GM23338 (cell line): Measurements from ENCODE around the gene SETMAR. TPM values are rescaled to one million over a fixed set of nuclear protein-coding genes. Genes with fewer than 3 reads are reported as not detected.

Experiments used
- ATAC-seq: fragments of 200-7000 bp; cut with Tn5 transposase; 3 replicates; pipeline ENCODE4 v1.9.1; 2020
- DNase-seq: peaks from one replicate; pipeline ENCODE4 v3.0.0-alpha.2; 2015; ENCODE audit warnings: low spot score
- H2AFZ ChIP-seq: fragments of 200-600 bp; sonication (generic); 2 replicates; pipeline ENCODE4 v1.8.0; 2016; ENCODE audit warnings: antibody characterized with exemption, mild to moderate bottlenecking, moderate library complexity
- H3F3A ChIP-seq: fragments of 200-600 bp; sonication (generic); replicated peaks from 2 replicates; pipeline ENCODE4 v1.8.0; 2017; ENCODE audit warnings: antibody characterized with exemption, mixed run types, low read depth
- H3K27ac ChIP-seq: fragments of 200-600 bp; sonication (generic); 2 replicates; pipeline ENCODE4 v1.6.1; 2016; ENCODE audit warnings: low read depth
- H3K27me3 ChIP-seq: fragments of 200-600 bp; sonication (generic); 2 replicates; pipeline ENCODE4 v1.8.0; 2016; ENCODE audit warnings: mild to moderate bottlenecking, mixed run types, moderate library complexity; ENCODE audit not compliant: insufficient read depth
- H3K36me3 ChIP-seq: fragments of 200-600 bp; sonication (generic); 2 replicates; pipeline ENCODE4 v1.8.0; 2016; ENCODE audit warnings: mild to moderate bottlenecking; ENCODE audit not compliant: insufficient read depth
- H3K4me1 ChIP-seq: fragments of 200-600 bp; sonication (generic); 2 replicates; pipeline ENCODE4 v1.8.0; 2016; ENCODE audit warnings: mild to moderate bottlenecking, moderate library complexity; ENCODE audit not compliant: insufficient read depth
- H3K4me2 ChIP-seq: fragments of 200-600 bp; sonication (generic); 2 replicates; pipeline ENCODE4 v1.7.1; 2017; ENCODE audit warnings: mixed run types
- H3K4me3 ChIP-seq: fragments of 200-600 bp; sonication (generic); 2 replicates; pipeline ENCODE4 v1.6.1; 2016; ENCODE audit warnings: mixed run types
- H3K79me2 ChIP-seq: fragments of 200-600 bp; sonication (generic); replicated peaks from 2 replicates; pipeline ENCODE4 v1.8.0; 2017; ENCODE audit warnings: mild to moderate bottlenecking; ENCODE audit not compliant: insufficient read depth
- H3K9me2 ChIP-seq: fragments of 200-600 bp; sonication (generic); 2 replicates; pipeline ENCODE4 v1.8.0; 2017; ENCODE audit not compliant: insufficient read depth
- H4K20me1 ChIP-seq: fragments of 200-600 bp; sonication (generic); replicated peaks from 2 replicates; pipeline ENCODE4 v1.8.0; 2017; ENCODE audit warnings: mild to moderate bottlenecking; ENCODE audit not compliant: insufficient read depth
- H3K27ac Mint-ChIP-seq: 2 replicates; pipeline ENCODE4 v1.8.0; 2020; ENCODE audit warnings: inconsistent platforms, mild to moderate bottlenecking, moderate library complexity, mixed read lengths
- H3K27me3 Mint-ChIP-seq: 3 replicates; pipeline ENCODE4 v1.8.0; 2022; ENCODE audit warnings: low read depth, mild to moderate bottlenecking, moderate library complexity, mixed read lengths, inconsistent platforms; ENCODE audit not compliant: insufficient read depth, poor library complexity
- H3K36me3 Mint-ChIP-seq: 3 replicates; pipeline ENCODE4 v1.8.0; 2021; ENCODE audit warnings: low read depth, mild to moderate bottlenecking, inconsistent platforms, moderate library complexity, mixed read lengths
- H3K4me1 Mint-ChIP-seq: 3 replicates; pipeline ENCODE4 v1.8.0; 2020; ENCODE audit warnings: mild to moderate bottlenecking, inconsistent platforms, mixed read lengths
- H3K4me3 Mint-ChIP-seq: 3 replicates; pipeline ENCODE4 v1.8.0; 2021; ENCODE audit warnings: moderate library complexity, mild to moderate bottlenecking, inconsistent platforms, mixed read lengths
- H3K9me3 Mint-ChIP-seq: 3 replicates; pipeline ENCODE4 v1.8.0; 2020; ENCODE audit warnings: moderate library complexity, mild to moderate bottlenecking, inconsistent platforms, mixed read lengths
- CREB1 ChIP-seq: fragments of 250-450 bp; sonication (Bioruptor Pico); IDR thresholded peaks from 2 replicates; pipeline ENCODE4 v1.5.0; 2020; ENCODE audit warnings: low read depth, mild to moderate bottlenecking, moderate library complexity
- ETS1 ChIP-seq: IDR thresholded peaks from 2 replicates; pipeline ENCODE4 v1.6.1; 2016; ENCODE audit warnings: antibody characterized with exemption
- EZH2phosphoT487 ChIP-seq: fragments of 200-600 bp; sonication (generic); IDR thresholded peaks from one replicate; pipeline ENCODE4 v1.8.1; 2018; ENCODE audit warnings: antibody characterized with exemption; ENCODE audit not compliant: unreplicated experiment
- POLR2AphosphoS5 ChIP-seq: IDR thresholded peaks from 2 replicates; pipeline ENCODE4 v1.6.1; 2016; ENCODE audit warnings: antibody characterized with exemption, low read depth
- REST ChIP-seq: IDR thresholded peaks from one replicate; pipeline ENCODE4 v1.6.1; 2018; ENCODE audit warnings: antibody characterized with exemption; ENCODE audit not compliant: unreplicated experiment
- ZNF114 ChIP-seq: fragments of 250-450 bp; sonication (Bioruptor Pico); IDR thresholded peaks from 2 replicates; pipeline ENCODE4 v1.5.0; 2020; ENCODE audit warnings: mild to moderate bottlenecking, moderate library complexity
- polyA plus RNA-seq: library from polyadenylated mRNA; unstranded; fragments of >200 nt; fragmentation: Nextera tagmentation; extraction: Ambion mirVana; gene quantifications from 2 replicates; pipeline ENCODE4 v1.2.1, GENCODE V29; 2016
- total RNA-seq: library from RNA; depleted of rRNA; stranded (reverse); fragments of >200 nt; shearing (Covaris generic); gene quantifications from 2 replicates; pipeline ENCODE4 v1.2.3, GENCODE V29; 2014
- TF ChIP-seq, protein P1 (sequence below), 2 experiments: fragments of 200-600 bp in 1 of 2; sonication (generic) in 1 of 2; conservative IDR thresholded peaks; 2 replicates each; pipeline versions ENCODE4 v1.5.1 to v1.6.1; 2016 to 2017; ENCODE audit warnings: antibody characterized with exemption in 2 of 2, low read depth in 2 of 2, mild to moderate bottlenecking in 2 of 2, moderate library complexity in 1 of 2

The SETMAR gene
- total and polyA plus RNA-seq, 2 experiments from 2014 or later = 11.2 to 19.8 TPM

DNA sequence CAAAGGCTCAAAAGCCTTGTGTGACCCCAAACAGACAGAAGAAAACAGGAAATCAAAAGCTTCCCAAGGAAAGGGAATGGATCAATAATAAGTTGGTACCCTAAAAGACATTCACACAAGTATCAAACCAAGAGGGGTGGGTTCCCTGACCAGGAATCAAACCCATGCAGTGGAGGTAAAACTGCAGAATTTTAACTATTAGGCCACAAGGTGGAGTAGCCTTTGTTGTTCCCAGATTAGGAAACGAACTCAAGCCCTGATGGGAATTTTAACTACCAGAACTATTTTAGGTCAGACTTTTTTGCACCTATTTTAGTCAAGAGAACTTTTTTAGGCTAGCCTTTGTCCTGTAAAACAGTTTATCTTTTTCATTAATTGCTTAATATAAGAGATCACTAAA, 31.4 kb downstream of the SETMAR start:
- no peak overlapping the region for H2AFZ ChIP-seq
- DNase-seq (peak; percentile 45), ATAC-seq (peak; percentile 49)
- no peaks in the 10 kb centered on the region for H3K27me3 ChIP-seq
- Mint-ChIP-seq H3K4me3 (no peak overlapping the region), H3K27ac (no peak overlapping the region), H3K36me3 (peaks cover 12% of the 10 kb centered on the region), H3K9me3 (peaks cover 10% of the 10 kb centered on the region), H3K27me3 (peaks cover 3% of the 10 kb centered on the region), H3K4me1 (peaks cover 35% of the 10 kb centered on the region)
- peaks cover 23% of the 10 kb centered on the region for H3K4me1 ChIP-seq
- no peak overlapping the region for H3K27ac ChIP-seq
- TF ChIP-seq, protein P1, sequence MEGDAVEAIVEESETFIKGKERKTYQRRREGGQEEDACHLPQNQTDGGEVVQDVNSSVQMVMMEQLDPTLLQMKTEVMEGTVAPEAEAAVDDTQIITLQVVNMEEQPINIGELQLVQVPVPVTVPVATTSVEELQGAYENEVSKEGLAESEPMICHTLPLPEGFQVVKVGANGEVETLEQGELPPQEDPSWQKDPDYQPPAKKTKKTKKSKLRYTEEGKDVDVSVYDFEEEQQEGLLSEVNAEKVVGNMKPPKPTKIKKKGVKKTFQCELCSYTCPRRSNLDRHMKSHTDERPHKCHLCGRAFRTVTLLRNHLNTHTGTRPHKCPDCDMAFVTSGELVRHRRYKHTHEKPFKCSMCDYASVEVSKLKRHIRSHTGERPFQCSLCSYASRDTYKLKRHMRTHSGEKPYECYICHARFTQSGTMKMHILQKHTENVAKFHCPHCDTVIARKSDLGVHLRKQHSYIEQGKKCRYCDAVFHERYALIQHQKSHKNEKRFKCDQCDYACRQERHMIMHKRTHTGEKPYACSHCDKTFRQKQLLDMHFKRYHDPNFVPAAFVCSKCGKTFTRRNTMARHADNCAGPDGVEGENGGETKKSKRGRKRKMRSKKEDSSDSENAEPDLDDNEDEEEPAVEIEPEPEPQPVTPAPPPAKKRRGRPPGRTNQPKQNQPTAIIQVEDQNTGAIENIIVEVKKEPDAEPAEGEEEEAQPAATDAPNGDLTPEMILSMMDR (conservative IDR thresholded peaks at IDR 0.05; ENCODE audit: low read depth in 2 of 2) = peak; percentile 47 to 53
- TF ChIP-seq ZNF114 (CRISPR knock-in tag) = no peak
- H3K4me3 ChIP-seq = no peak overlapping the region
- no peaks in the 10 kb centered on the region for H3F3A ChIP-seq
- no peaks in the 10 kb centered on the region for H4K20me1 ChIP-seq
- H3K9me2 ChIP-seq = no peaks in the 10 kb centered on the region
- H3K36me3 ChIP-seq = no peaks in the 10 kb centered on the region; the same call in 1 of the 2 replicates
- H3K79me2 ChIP-seq = no peaks in the 10 kb centered on the region
- H3K4me2 ChIP-seq = no peak overlapping the region

GRCh38 chr3:4335840-4336562, 32.8 kb downstream of the SETMAR start:
- H2AFZ ChIP-seq = no peak overlapping the region
- peaks cover 39% of the 10 kb centered on the region for H3K4me1 Mint-ChIP-seq
- H3K27ac Mint-ChIP-seq = no peak overlapping the region
- no peak overlapping the region for H3K27ac ChIP-seq
- H3K4me3 Mint-ChIP-seq = no peak overlapping the region
- peaks cover 3% of the 10 kb centered on the region for H3K27me3 Mint-ChIP-seq
- no peaks in the 10 kb centered on the region for H3F3A ChIP-seq
- H3K4me3 ChIP-seq = no peak overlapping the region
- H3K79me2 ChIP-seq = no peaks in the 10 kb centered on the region
- peaks cover 23% of the 10 kb centered on the region for H3K4me1 ChIP-seq
- H3K36me3 ChIP-seq = no peaks in the 10 kb centered on the region
- no peak for DNase-seq
- no peaks in the 10 kb centered on the region for H3K36me3 Mint-ChIP-seq
- H4K20me1 ChIP-seq = no peaks in the 10 kb centered on the region
- H3K9me3 Mint-ChIP-seq = no peaks in the 10 kb centered on the region; the same call in 2 of the 3 replicates
- H3K9me2 ChIP-seq = no peaks in the 10 kb centered on the region
- no peaks in the 10 kb centered on the region for H3K27me3 ChIP-seq
- no peak; the same call in 2 of the 3 replicates for ATAC-seq
- H3K4me2 ChIP-seq = no peak overlapping the region
- TF ChIP-seq, protein P1 (conservative IDR thresholded peaks at IDR 0.05; ENCODE audit: low read depth in 2 of 2) = no peak
- TF ChIP-seq ETS1 (no peak), POLR2AphosphoS5 (no peak), EZH2phosphoT487 (no peak), REST (no peak), CREB1 (CRISPR knock-in tag) (no peak)
